ENCODE data around the gene TBL1X.

The TBL1X gene

DNA sequence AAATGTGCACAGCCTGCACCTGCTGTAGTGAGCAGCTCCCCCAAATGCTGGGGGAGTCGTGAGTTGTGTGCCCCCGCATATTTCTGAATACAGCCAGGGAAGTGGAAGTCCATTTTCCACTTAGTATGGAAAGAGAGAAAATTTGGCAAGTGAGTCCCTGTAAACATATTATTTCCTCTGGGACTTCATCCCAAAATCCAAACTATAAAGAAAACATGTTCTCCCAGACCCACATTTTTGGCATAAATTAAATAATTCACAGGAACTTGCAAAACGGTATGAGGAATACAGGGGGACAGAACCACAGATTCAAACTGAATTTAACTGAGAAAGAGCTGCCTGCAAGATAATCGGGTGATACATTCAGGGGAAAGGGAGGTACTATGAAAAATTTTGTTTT, 193.6 kb downstream of the TBL1X start:
- no peak overlapping the region for H3K4me3 Mint-ChIP-seq
- ATAC-seq (ENCODE audit: low read depth) (no peak), DNase-seq (ENCODE audit: low spot score in 2 of 2) (no peak)
- H3K27me3 Mint-ChIP-seq, result no peaks in the 10 kb centered on the region
- peaks cover 3% of the 10 kb centered on the region for H3K9me3 Mint-ChIP-seq
- peaks cover 21% of the 10 kb centered on the region for H3K36me3 Mint-ChIP-seq
- H3K4me1 Mint-ChIP-seq, result peaks cover 19% of the 10 kb centered on the region
- peak overlapping the region; percentile 96 for H3K27ac Mint-ChIP-seq

DNA sequence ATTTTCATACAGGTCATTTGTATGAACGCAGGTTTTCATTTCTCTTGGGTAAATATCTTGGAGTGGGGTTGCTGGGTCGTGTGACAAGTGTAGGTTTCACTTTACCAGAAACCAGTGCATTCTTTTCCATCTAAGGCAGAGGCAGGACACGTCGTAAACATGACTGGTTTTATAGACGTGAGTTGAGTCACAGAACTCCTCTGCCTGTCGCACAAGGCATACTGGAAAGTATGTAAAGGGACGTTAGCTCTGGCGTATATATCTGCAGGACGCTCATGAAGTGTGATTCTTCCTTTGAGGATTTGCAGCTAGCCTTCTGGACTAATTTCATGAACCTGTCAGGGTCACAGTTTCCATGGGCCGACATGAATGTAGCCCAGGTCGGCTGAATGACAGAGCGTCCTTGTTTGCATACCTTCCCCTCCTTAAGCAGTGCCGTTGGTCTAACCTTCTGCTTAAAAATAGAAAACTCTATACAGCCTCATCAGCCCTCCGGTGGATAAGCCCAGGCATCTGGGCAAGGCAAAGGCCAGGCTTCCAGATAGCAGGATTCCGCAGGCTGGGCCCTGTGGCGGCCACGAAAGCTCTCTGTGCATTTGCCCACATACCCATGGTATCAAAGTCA, 194.8 kb downstream of the TBL1X start:
- no peaks in the 10 kb centered on the region for H3K27me3 Mint-ChIP-seq
- peaks cover 19% of the 10 kb centered on the region for H3K4me1 Mint-ChIP-seq
- no peak overlapping the region for H3K4me3 Mint-ChIP-seq
- H3K27ac Mint-ChIP-seq, result no peak overlapping the region
- no peak for ATAC-seq (ENCODE audit: low read depth)
- DNase-seq (ENCODE audit: low spot score in 2 of 2), result no peak
- peaks cover 3% of the 10 kb centered on the region for H3K9me3 Mint-ChIP-seq
- H3K36me3 Mint-ChIP-seq, result peaks cover 15% of the 10 kb centered on the region

DNA sequence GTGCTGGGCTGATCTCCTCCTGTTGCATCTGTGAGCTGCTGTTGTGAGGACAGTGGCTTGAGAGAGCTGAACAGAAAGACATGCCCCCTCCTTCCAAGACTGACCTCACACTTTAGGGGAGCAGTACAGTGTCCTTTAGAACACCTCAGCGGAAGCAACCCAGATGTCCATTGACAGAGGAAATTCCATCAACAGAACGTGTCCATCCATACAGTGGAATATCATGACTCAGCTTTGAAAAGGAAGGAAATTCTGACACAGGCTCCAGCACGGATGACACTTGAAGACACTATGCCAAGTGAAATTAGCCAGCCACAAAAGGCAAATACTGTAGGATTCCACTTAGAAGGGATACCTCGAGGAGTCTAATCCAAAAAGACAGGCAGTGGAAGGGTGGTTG, 197.3 kb downstream of the TBL1X start:
- peaks cover 3% of the 10 kb centered on the region for H3K9me3 Mint-ChIP-seq
- H3K27ac Mint-ChIP-seq, result no peak overlapping the region
- DNase-seq (ENCODE audit: low spot score in 2 of 2) (no peak), ATAC-seq (ENCODE audit: low read depth) (no peak)
- H3K36me3 Mint-ChIP-seq, result peaks cover 5% of the 10 kb centered on the region
- no peak overlapping the region for H3K4me3 Mint-ChIP-seq
- no peaks in the 10 kb centered on the region for H3K27me3 Mint-ChIP-seq
- H3K4me1 Mint-ChIP-seq, result peaks cover 8% of the 10 kb centered on the region

DNA sequence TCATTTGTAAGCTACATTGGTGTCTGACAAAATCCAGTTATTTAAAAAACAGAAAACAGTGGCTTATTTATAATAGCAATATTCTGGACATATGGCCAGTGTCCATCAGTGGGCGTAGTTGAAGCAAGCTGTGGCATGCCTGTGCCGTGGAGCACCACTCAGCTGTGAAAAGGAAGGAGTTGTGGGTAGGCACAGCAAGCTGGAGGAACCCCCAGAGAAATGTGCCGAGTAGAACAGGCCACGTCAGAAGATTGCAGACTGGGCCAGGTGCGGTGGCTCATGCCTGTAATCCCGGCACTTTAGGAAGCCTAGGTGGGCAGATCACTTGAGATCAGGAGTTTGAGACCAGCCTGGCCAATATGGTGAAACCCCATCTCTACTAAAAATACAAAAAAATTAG, 198.4 kb downstream of the TBL1X start:
- Mint-ChIP-seq H3K4me3 (no peak overlapping the region), H3K27me3 (no peaks in the 10 kb centered on the region), H3K9me3 (no peaks in the 10 kb centered on the region), H3K27ac (no peak overlapping the region), H3K4me1 (peaks cover under 1% of the 10 kb centered on the region), H3K36me3 (peaks cover 2% of the 10 kb centered on the region)
- ATAC-seq (ENCODE audit: low read depth) (no peak), DNase-seq (ENCODE audit: low spot score in 2 of 2) (no peak)

DNA sequence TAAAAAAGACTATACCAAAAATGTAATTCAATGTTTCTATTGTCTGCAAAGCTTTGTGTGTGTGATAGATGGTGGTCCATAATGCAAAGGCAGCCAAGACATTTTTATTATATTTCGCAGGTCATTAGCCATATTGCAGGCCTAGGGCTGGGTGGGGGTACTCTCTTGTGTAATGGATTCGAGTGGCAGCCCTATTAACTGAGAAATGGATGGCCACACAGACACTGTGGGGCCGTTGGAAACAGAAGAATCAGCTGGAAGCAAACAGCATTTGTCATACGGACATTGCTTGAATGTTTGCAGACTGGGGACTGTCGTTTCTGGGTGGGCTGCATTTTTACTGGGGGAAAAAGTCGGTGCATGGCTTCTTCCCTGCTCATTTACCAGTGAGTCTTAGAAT, 199.4 kb downstream of the TBL1X start:
- H3K9me3 Mint-ChIP-seq, result no peaks in the 10 kb centered on the region
- no peak overlapping the region for H3K4me3 Mint-ChIP-seq
- H3K4me1 Mint-ChIP-seq, result no peaks in the 10 kb centered on the region
- H3K27me3 Mint-ChIP-seq, result no peaks in the 10 kb centered on the region
- H3K27ac Mint-ChIP-seq, result no peak overlapping the region
- peaks cover 2% of the 10 kb centered on the region for H3K36me3 Mint-ChIP-seq
- DNase-seq (ENCODE audit: low spot score in 2 of 2) (no peak), ATAC-seq (ENCODE audit: low read depth) (no peak)

DNA sequence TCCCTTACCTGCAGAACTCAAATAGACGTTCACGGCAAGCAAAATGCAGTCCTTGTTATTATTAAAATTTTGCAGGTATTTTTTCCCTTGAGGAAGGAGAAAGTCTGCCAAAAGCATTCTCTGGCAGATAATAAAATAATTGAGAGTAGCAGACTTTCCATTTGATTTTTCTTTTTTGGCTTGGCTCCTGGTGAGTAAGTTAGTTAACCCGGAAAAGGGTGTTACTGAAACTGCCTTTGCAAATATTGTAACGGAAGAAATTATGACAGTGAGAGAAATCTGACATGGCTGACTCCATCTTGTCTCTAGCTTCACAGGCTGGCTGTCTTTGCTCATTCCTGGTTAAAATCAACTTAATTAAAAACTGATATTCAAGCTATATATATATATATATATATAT, 200.3 kb downstream of the TBL1X start:
- H3K4me3 Mint-ChIP-seq, result no peak overlapping the region
- ATAC-seq (ENCODE audit: low read depth) (no peak), DNase-seq (ENCODE audit: low spot score in 2 of 2) (no peak)
- H3K9me3 Mint-ChIP-seq, result no peaks in the 10 kb centered on the region
- peaks cover 2% of the 10 kb centered on the region for H3K36me3 Mint-ChIP-seq
- no peak overlapping the region for H3K27ac Mint-ChIP-seq
- no peaks in the 10 kb centered on the region for H3K4me1 Mint-ChIP-seq
- H3K27me3 Mint-ChIP-seq, result no peaks in the 10 kb centered on the region

DNA sequence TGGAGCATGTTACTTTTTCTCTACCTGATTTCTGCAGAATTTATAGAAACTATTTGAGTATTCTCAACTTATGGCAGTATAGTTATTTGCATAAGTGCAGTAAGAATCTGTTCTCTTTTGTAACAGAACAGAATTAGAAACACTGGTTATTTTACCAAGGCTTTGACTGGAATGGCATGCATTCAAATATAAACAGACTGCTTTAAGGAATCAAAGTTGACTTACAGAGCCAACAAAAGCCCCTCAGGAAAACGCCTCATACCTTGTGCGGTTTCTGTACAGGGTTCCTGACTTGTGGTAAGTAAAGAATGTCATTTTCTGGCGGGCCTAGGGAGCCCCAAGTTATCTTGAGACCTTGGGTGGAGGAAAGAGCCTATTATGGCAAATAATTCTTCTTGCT, 203.7 kb downstream of the TBL1X start:
- H3K4me3 Mint-ChIP-seq, result no peak overlapping the region
- H3K27ac Mint-ChIP-seq, result no peak overlapping the region
- no peaks in the 10 kb centered on the region for H3K27me3 Mint-ChIP-seq
- ATAC-seq (ENCODE audit: low read depth) (no peak), DNase-seq (ENCODE audit: low spot score in 2 of 2) (no peak)
- H3K9me3 Mint-ChIP-seq, result no peaks in the 10 kb centered on the region
- H3K36me3 Mint-ChIP-seq, result peaks cover 5% of the 10 kb centered on the region
- H3K4me1 Mint-ChIP-seq, result peaks cover 10% of the 10 kb centered on the region

DNA sequence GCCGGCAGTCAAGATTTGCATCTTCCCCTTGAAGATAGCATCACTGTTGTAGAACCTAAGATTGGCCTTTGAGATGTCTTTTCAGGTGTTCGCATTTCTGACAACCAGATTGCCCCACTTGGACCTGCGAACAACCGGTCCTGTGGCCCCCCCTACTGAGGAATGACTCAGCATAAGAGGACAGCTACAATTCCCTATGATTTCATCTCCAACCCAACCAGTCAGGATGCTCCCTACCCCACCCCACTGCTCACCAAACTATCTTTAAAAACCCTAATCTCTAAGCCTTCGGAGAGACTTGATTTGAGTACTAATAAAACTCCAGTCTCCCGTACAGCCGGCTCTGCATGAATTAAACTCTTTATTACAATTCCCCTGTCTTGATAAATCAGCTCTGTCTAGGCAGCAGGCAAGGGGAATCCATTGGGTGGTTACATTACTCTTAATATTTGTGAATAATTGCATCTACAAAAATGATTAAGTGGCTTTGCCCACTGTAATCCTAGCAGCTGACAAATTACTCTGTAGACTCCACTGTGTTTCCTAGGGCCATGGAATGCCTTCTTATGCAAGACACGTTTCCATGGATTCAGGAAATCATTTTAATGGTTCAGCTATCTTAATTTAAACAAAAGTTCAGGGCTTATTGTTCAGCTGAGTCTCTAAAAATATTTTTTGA, 205.4 kb downstream of the TBL1X start:
- Mint-ChIP-seq H3K27me3 (no peaks in the 10 kb centered on the region), H3K36me3 (peaks cover 9% of the 10 kb centered on the region), H3K9me3 (peaks cover 2% of the 10 kb centered on the region), H3K27ac (no peak overlapping the region), H3K4me3 (no peak overlapping the region), H3K4me1 (peaks cover 10% of the 10 kb centered on the region)
- DNase-seq (ENCODE audit: low spot score in 2 of 2), result no peak
- ATAC-seq (ENCODE audit: low read depth), result no peak

DNA sequence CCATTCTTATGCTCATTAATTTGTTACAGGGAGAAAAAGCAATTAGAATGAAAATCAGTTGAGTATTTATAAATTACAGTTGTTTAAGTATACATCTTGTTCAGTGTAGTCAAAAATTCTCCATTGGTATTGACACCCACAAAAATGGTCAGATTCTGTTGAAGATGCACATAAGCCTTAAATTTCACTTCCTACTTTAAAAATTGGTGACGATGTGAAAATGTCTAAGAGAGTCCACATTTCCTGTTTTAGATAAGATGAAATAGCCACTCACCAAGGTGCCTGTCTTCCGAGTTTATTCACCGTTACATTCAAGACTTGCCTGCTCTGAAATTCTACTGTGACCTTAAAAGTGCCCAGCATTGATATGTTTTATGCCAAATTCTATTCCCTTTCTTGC, 207.1 kb downstream of the TBL1X start:
- no peaks in the 10 kb centered on the region for H3K27me3 Mint-ChIP-seq
- peak overlapping the region; percentile 53 for H3K4me3 Mint-ChIP-seq
- peaks cover 10% of the 10 kb centered on the region for H3K36me3 Mint-ChIP-seq
- ATAC-seq (ENCODE audit: low read depth) (peak; percentile 89), DNase-seq (ENCODE audit: low spot score in 2 of 2) (no peak)
- peak overlapping the region; percentile 93 for H3K27ac Mint-ChIP-seq
- peaks cover 15% of the 10 kb centered on the region for H3K4me1 Mint-ChIP-seq
- peaks cover 3% of the 10 kb centered on the region for H3K9me3 Mint-ChIP-seq

DNA sequence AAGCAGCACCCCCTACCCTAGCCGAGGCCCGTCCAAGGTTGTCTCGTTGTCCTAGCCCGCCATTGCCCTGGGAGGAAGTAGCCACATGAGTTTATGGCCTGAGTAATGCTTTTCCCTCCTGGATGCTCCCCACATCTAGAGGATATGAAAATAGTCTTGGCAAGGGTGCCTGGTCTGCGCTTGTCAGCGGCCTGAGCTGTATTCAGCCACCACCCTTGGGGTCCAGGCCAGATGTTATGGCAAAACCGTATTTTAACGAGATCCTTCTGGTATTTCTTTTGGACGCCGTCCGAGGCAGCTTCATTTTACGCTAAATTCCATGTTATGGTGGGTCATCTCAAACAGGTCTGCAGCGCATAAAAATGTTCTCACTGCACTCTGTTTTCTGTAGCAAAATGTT, 211.4 kb downstream of the TBL1X start:
- Mint-ChIP-seq H3K36me3 (peaks cover 10% of the 10 kb centered on the region), H3K27ac (peak overlapping the region; percentile 98), H3K4me3 (no peak overlapping the region), H3K9me3 (peaks cover 3% of the 10 kb centered on the region), H3K4me1 (peaks cover 28% of the 10 kb centered on the region), H3K27me3 (no peaks in the 10 kb centered on the region)
- no peak for DNase-seq (ENCODE audit: low spot score in 2 of 2)
- ATAC-seq (ENCODE audit: low read depth), result no peak

DNA sequence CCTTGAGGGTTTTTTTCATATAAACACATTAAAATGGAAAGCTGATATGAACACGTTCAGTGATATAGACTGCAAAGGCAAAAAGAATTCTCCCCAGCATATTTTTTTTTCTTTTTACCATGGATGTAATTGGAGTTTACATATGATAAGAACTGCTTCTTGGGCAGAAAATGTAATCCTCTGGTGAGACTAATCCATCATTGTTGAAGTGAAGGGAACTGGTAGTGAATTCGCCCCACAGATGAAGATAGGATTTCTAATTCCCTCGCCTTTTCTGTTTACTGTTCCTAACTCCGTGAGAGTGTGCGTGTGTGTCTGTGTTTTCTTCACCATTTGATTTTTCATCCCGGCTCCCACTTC, 211.9 kb downstream of the TBL1X start:
- Mint-ChIP-seq H3K27me3 (no peaks in the 10 kb centered on the region), H3K36me3 (peaks cover 10% of the 10 kb centered on the region), H3K27ac (peak overlapping the region; percentile 98), H3K9me3 (peaks cover 3% of the 10 kb centered on the region), H3K4me3 (peak overlapping the region; percentile 39), H3K4me1 (peaks cover 28% of the 10 kb centered on the region)
- DNase-seq (ENCODE audit: low spot score in 2 of 2) (no peak), ATAC-seq (ENCODE audit: low read depth) (no peak)

DNA sequence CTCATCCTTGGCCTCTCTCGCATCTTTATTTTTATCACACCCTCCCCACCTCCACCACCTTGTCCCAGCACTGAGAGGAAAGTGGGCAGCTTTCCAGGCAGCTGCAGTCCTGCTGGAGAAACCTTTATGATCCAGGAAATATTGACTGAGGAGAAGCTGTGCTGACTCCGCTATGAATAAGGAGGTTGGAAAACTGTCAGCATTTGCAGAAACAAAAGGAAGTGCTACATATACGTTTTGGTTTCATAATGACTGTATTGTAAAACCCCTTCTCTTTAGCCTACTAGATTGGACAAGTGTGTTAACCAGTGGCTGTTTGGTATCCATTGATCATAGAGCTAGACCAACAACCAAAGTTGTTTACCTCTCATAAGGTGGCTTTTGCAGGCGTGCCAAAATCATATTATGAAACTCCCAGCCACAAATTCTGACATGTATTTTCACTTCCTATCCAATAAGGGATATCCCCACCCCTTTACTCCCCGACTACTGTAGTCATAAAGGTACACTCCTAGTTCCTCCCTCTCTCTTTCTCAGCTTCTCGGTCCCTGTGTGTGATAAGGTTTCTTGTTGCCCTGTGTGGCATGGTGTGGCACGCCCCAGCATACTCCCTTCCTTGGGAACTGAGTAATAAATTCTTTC, 212.4 kb downstream of the TBL1X start:
- H3K4me1 Mint-ChIP-seq, result peaks cover 30% of the 10 kb centered on the region
- no peaks in the 10 kb centered on the region for H3K27me3 Mint-ChIP-seq
- H3K27ac Mint-ChIP-seq, result peak overlapping the region; percentile 98
- DNase-seq (ENCODE audit: low spot score in 2 of 2) (peak; percentile 18 to 55), ATAC-seq (ENCODE audit: low read depth) (peak; percentile 91)
- peaks cover 10% of the 10 kb centered on the region for H3K36me3 Mint-ChIP-seq
- peak overlapping the region; percentile 52 for H3K4me3 Mint-ChIP-seq
- peaks cover 3% of the 10 kb centered on the region for H3K9me3 Mint-ChIP-seq

DNA sequence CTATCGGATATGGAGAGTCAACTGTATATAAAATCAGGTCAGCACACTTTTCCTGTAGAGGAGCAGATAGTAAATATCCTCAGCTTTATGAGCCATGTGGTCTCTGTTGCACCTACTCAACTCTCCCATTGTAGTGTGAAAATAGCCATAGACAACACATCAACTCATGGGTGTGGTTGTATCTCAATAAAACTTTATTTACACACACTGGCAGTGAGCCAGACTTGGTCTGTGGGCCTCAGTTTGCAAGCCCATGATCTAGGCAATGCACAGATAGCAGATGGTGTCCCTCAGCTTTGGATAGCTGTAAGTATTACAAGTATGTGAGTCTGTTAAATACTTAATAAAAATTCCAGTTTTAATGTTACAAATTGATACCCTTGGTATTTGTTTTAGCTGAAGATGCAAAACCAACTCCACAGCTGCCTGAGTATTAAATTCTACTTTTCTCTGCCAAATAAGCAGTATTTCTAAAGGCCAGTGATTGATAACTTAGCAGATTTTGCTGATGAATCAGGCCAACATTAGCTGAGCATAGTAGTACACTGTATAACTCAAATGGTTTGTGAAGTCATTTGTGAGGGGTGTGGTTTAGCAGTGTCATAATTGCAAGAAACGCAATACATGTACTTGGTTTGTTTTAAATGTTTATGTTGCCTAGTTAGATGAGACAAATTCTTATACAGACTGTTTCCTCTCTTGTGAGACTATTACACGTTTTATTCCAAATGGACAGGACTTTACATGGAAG, 213.5 kb downstream of the TBL1X start:
- peak overlapping the region; percentile 47 for H3K4me3 Mint-ChIP-seq
- H3K27me3 Mint-ChIP-seq, result no peaks in the 10 kb centered on the region
- H3K4me1 Mint-ChIP-seq, result peaks cover 22% of the 10 kb centered on the region
- ATAC-seq (ENCODE audit: low read depth) (no peak), DNase-seq (ENCODE audit: low spot score in 2 of 2) (no peak)
- peaks cover 3% of the 10 kb centered on the region for H3K9me3 Mint-ChIP-seq
- peaks cover 6% of the 10 kb centered on the region for H3K36me3 Mint-ChIP-seq
- peak overlapping the region; percentile 98 for H3K27ac Mint-ChIP-seq

DNA sequence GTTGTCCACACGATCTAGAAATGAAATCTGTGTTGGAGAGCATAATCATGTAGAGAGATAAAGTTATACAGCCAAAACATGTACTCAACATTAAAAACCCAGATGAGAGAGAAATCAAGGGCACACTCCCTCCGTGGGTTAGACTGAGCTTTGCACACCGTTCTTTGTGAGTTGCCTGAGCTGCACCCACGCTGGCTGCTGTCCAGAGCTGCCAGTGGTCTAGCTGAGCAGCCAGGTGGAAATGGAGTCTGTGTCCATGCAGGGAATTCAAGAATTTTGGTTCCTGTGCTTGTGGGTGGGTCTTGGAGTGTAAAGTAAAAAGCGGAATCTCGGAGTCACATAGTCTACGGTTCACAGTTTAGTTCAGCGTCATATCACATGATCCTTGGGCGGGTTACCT, 216.2 kb downstream of the TBL1X start:
- Mint-ChIP-seq H3K9me3 (peaks cover 1% of the 10 kb centered on the region), H3K27me3 (no peaks in the 10 kb centered on the region), H3K36me3 (peaks cover 7% of the 10 kb centered on the region), H3K27ac (no peak overlapping the region), H3K4me1 (peaks cover 21% of the 10 kb centered on the region), H3K4me3 (no peak overlapping the region)
- DNase-seq (ENCODE audit: low spot score in 2 of 2) (no peak), ATAC-seq (ENCODE audit: low read depth) (no peak)

Measured in memory B cell (primary cell).